GM12872 (cell line): Measurements from ENCODE around the gene RHBDL1.

Experiments used
- TF ChIP-seq, protein P1 (sequence below): IDR thresholded peaks from 3 replicates; pipeline ENCODE4 v1.5.1; 2011; ENCODE audit warnings: low read depth, mild to moderate bottlenecking, low read length, moderate library complexity; ENCODE audit not compliant: insufficient read depth

Gene RHBDL1

DNA sequence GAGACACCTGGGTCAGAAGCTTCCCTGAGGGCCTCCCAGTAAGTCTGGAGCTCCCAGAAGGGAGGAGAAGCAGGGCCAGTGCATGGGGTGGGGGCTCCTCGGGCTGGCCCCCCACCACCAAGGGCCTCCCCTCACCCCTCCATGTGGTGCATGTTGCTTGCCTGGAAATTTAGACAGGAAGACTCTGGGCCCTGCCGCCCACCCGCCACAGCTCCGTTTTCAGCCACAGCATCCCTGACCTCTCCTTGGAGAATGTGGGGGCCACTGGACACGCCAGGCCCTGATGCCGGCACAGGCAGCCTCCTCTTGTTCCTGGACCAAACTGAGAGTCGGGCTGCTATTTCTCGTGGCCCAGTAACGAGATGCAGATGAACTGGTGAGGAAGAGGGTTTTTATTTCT lies 36.6 kb upstream of the RHBDL1 start:
- TF ChIP-seq, protein P1, sequence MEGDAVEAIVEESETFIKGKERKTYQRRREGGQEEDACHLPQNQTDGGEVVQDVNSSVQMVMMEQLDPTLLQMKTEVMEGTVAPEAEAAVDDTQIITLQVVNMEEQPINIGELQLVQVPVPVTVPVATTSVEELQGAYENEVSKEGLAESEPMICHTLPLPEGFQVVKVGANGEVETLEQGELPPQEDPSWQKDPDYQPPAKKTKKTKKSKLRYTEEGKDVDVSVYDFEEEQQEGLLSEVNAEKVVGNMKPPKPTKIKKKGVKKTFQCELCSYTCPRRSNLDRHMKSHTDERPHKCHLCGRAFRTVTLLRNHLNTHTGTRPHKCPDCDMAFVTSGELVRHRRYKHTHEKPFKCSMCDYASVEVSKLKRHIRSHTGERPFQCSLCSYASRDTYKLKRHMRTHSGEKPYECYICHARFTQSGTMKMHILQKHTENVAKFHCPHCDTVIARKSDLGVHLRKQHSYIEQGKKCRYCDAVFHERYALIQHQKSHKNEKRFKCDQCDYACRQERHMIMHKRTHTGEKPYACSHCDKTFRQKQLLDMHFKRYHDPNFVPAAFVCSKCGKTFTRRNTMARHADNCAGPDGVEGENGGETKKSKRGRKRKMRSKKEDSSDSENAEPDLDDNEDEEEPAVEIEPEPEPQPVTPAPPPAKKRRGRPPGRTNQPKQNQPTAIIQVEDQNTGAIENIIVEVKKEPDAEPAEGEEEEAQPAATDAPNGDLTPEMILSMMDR: no peak

DNA sequence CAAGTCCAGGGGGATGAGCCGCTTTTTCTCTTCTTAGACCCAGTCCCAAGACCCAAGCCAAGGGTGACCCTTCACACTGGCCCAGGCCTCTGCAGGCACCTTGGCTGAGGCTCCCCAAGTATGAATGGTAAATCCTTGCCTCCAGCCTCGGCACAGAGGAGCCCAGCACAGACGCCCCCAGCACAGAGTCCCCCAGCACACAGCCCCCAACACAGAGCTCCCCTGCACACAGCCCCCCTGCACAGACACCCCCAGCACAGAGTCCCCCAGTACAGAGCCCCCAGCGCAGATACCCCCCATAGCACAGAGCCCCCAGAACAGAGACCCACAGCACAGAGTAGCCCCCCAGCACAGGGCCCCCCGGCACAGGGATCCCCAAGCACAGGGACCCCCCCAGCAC lies 34.9 kb upstream of the RHBDL1 start:
- TF ChIP-seq, protein P1: no peak

DNA sequence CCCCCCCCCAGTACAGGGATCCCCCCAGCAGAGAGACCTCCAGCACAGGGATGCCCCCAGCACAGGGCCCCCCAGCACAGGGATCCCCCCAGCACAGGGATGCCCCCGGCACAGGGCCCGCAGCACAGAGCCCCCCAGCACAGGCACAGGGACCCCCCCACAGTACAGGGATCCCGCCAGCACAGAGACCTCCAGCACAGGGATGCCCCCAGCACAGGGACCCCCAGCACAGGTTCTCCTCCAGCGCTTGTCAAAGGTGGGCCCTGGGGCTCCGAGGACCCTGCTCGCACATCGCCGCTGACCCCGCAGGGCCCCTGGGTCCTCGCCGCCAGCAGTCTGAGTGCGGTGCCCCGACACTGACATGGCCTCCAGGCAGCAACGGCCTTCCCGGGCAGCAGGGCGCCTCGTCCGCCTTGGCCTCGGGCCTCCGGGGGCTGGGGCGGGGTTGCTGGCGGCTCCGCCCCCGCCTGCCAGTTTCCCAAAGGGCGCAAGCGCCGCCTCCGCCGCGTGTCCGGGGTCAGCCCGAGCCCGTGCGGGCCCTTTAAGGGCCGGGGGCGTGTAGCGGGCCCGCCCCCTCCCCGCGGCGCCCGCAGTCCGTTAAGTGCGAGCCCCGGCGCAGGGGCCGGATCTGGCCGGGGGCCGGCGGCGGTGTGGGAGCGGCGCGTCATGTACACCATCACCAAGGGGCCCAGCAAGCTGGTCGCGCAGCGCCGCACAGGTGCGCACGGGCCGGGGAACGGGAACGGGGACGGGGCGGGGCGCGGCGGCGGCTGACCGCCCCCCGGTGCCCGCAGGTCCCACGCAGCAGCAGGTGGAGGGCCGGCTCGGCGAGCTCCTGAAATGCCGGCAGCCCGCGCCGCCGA lies 33.9 kb upstream of the RHBDL1 start, which contains the start of gene MCRIP2:
TSS of gene MCRIP2 (plus strand) at position 503 of the 863 bp plus-strand sequence. CDS start at position 667, 164 bp downstream.
- TF ChIP-seq, protein P1: no peak

DNA sequence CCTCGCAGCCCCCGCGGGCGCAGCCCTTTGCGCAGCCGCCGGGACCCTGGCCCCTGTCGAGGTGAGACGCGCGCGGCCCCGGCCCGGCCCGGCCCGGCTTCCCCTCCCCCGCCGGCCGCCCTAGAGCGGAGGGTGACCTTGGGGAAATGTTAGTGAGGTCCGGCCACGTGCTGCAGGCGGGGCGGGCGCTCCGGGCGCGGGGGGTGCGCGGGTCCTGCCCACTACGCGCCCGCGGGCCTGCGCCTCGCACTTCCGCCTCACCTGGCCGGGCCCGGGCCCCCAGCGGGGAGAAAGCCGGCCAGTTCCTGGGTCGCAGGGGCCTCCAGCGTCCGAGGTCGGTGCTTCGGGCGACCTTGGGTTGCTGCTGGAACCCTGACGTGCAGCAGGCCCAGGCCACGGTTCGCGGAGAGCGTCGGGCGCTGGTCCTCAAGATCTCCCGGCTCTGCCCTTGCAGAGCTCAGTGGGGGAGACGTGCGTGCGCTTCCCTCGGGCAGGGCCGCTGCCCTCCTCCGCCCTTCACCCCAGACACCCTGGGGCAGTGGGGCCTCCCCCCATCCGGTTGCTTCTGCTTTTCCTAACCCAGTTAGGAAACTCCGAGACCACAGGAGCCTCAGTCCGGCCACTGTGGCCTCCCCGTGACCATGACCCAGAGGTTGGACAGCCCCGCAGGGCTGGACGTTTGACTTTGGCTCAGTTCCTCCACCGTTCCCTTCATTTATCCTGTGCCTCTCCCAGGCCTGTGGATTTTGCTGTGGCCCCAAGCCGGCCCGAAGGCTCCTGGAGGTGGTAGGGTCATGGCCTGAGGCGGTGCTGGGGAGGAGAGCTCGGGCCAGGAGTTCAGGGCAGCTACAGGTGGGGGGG lies 33.1 kb upstream of the RHBDL1 start:
- TF ChIP-seq, protein P1: no peak

DNA sequence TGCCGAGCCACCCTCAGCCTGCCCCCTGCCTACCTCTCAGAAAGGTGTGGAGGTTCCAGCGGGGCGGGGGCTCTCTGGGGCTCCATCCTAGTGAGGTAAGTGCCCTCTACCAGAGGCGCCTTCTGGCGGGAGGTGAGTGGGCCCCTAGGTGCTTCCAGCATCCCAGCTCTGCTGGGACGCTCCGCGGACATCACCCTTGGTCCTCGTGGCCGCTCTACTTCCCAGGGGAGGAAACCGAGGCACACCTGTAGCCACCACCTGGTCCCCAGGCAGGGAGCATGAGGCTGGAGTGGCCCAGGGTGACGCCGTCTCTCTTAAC lies 32.5 kb upstream of the RHBDL1 start:
- TF ChIP-seq, protein P1: no peak

DNA sequence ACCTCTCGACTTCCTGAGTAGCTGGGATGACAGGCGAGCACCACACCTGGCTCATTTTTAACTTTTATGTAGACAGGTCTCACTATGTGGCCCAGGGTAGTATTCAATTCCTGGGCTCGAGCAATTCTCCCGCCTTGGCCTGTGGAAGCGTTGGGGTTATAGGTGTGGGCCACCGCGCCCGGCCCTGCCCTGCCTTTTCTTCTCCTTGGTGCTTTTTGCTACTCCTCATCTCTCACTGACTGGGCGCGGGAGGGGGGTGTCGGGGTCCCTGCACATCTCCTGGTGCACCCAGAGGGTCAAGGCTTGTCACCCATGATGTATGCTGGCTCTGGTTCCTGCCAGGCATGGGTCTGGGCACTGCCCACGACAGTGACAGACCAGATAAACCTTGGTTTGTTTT lies 30.9 kb upstream of the RHBDL1 start:
- TF ChIP-seq, protein P1: no peak
